IPS-NIHi11 (cell line): ENCODE results near the gene B4GALT3.

ENCODE experiments used
- DNase-seq: peaks from one replicate; pipeline ENCODE4 v3.0.0; 2012; ENCODE audit warnings: mixed read lengths, low spot score

The B4GALT3 gene

DNA sequence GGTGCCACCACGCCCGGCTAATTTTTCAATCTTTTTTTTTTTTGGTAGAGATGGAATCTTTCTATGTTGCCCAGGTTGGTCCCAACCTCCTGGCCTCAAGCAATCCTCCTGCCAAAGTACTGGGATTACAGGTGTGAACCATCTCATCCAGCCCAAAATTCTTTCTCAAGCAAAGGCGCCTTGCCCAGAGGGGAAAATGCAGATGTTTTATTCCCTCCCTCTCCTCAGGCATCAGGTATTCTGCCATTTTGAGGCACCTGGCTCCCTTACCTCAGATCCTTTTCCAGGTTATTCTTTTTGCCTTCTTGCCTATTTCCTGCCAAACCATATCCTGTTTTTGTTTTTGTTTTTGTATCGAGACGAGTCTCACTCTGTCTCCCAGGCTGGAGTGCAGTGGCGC lies 11.1 kb upstream of the B4GALT3 start:
- no peak for DNase-seq

DNA sequence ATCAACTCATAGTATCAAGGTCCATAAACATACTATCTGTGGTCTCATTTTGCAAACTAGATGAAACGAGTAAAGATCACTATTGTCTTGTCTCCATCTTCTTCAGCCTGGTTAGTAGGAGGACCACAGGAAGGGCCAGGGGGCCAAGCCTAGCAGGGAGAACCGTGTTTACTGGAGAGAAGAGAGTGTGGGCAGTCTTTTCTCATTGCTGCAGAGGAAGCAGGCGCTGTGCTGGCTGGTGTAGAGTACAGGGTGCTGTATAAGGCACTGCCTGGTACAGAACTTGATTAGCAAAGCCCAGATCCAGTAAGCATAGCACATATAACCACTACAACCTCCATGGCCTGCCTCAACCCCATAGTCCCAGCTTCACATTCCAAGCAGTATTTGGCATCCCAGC lies 10.0 kb upstream of the B4GALT3 start:
- DNase-seq = no peak

DNA sequence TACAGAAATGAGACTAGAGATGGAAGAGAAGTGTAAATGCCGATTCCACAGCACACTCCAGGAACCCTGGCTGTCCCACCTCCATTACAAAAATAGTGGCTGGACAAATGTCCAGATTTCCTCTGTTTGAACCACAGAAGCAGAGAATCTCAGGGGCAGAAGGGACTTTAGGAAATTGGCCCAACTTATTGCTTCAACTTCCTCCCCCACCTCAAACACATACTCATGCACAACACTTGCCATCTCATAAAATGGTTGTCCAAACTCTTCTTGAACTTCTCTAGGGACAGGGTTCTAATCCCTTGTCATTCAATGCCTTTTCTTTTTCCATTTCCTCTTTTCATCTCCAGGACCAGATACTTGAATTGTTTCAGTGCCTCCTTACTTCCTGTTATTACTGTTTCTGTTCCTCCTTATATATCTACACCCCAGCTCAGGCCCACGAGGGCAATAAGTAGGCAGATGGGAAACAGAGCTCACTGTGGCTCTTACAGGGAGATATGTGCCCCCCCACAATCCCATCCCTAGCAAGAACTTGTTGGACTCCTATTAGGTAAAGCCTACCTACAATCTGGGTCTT lies 8.5 kb upstream of the B4GALT3 start:
- no peak for DNase-seq

DNA sequence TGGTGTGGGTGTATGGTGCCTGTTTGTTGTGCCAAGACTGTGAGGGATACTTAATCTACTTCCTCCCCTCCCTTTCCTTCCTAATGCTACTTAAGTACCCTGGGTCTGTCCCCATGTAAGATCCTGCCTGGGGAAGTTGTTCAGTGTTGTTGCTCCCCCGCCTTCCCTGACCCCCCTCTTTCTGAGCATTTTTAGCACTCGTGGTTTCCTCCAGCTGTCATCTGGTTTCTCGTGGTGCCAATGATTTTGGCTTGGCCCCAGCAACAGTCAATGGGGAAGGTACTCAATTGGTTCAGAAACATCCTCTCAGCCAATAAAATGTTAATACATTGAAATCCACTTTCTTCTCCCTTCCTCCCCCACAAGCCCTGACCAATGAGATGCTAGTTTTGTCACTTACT lies 8.0 kb upstream of the B4GALT3 start:
- DNase-seq = peak; percentile 22

DNA sequence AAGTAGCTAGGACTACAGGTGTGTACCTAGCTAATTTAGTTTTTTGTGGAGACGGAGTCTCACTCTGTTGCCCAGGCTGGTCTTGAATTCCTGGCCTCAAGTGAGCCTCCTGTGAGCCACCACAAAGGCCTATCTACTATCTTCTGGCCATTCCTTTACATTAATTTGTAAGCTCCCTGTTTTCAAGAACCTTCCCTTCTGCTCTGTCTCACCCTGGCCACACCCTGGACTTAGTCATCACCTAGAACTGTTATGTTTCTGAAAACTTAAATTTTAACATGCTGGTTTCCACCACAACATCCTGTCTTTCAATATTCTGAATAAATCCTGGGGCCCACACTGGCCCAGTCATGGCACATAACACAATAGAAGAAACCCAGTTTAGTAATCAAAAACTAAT lies 4.9 kb upstream of the B4GALT3 start:
- no peak for DNase-seq

DNA sequence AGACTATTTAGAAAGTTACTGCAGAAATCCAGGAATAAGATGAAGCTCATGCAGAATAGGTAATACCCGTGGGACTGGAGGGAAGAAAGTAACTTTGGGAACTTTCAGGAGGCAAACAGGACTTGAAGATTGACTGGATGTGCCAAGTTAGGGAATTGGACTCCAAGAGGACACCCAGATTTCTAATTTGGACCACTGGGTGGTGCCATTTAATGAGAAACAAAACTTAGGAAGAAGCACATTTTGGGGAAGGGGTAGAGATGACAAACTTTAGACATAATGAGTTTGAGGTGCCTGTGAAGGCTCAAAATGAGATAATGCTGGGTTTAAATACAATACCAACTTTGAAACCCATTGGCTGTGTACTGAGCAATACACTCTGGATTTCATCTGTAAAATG lies 3.3 kb upstream of the B4GALT3 start:
- DNase-seq = peak; percentile 26

DNA sequence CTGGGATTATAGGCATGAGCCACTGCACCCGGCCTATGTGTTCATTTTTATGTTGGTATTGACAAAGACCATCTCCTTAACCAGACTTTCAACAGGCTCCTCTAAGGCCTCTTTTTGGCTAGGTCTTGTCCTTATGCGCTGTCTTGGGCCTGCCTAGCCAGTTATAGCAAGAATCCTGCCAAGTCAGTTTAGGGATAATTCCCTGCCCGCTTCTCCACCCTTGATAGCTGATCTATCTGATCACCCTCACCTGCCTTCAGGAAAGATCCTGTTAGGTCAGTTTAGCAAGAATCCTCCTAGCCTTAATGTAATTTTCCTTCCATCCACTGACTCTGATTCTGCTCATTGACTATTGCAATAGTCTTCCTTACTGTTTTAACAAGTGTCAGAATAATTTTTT lies 2.4 kb upstream of the B4GALT3 start:
- DNase-seq = no peak

DNA sequence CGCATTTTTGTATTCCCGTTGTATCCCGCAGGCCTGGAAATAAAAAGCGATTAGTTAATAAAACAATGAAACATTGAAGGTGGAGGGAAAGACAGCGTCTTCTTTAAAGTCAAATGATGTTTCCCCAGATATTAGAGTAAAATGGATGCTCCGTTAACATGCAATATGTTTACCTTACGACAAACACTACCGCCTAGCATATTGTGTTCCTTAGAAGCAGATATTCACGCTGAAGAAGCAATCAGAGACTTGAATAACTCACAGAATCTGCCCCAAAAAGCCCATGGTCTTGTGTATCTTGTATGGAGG lies 583 bp upstream of the B4GALT3 start:
- no peak for DNase-seq

DNA sequence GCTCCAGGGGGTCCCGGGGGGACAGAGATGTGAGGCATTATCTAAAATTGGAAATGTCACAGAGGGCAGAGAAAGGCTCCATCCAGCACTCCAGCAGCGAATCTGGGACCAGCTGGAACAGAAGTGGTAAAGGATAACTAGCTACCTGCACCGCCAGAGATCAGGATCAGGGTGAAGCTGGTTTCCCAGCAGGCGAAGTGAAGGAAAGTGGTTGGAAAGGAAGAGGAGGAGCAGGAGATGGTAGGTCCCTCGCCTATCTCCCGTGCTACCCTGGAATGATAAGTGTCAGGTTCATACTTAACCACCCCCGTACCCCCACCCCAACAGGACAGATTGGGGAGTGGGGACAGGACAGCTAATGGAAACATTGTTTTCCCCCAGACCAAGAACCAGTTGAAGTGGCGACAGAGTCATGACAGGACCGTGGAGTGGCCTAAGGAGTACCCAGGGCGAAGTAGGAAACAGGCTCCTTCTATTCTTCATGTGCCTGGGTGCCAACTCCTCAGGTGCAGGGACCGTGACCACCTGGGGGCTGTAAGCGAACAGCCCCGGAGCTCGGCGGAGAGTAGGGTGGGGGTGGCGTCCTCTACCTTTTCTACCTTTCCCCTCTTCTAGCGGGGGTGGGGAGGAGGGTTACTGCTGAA lies 717 bp downstream of the B4GALT3 start:
- DNase-seq = peak; percentile 14

DNA sequence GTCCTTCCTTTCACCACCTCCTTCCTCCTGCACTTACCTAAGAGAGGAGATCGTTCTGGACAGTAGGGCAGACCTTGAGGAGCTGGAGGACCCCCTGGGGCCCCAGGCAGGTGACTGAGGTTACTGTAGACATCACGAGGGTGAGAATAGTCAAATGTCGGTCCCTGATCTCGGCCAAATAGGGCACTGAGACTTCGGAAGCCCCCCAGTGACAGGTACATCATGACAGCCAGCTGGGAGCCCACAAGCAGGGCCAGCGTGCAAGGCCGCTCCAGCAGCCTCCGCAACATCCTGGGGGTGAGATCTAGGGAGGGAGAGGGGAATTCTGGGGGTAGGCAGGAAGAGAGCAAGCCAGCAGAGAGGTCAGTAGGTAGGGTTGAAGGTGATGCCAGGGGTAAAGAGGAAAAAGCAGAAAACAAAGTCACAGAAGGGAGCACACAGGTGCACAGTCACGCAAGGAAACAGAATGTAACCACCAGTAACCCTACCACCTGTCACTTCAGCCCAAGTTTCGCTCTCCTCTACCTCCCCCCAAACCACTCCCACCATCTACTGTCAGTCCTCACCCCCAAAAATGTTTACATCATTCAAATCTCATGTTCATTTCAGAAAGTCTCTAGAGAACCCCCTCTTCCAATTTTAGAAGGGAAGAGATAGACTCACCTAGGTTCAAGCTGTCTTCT lies 1.4 kb downstream of the B4GALT3 start:
- DNase-seq = no peak

DNA sequence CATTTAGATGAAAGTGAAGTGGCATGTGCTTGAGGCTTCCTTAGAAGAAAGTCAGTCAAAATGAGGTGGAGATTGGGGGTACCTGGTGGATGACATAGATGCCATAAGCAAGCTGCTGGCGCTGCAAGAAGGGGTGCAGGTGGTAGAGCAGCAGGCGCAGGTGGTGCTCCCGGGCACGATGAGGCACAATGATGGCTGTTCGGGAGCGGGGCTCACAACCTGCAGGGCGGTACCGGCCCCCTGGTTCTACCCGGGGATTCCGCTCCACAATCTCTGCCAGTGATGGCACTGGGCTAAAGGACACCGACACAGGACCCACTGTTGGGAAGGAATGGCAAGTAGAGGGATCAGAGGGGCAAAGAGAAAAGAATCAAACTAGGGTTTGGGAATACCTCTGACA lies 2.4 kb downstream of the B4GALT3 start:
- DNase-seq = no peak

DNA sequence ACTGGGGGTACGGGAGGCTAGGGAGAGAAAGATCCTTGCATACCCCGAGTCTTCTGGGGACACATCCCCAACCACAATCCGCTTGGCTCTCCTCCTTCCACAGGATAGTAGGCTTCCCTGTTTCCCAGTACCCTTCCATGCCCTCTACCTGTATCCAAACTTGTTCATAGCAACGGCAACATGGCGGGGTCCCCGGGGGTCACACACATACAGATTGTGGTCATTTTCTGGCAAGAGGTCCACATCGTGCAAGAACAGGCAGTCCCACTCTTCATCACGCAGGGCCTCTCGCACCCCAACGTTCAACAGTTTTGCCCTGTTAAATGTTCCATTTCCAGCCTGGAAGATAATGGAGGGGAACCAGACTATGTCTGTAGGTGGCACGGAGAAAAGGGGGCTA lies 3.6 kb downstream of the B4GALT3 start:
- no peak for DNase-seq

DNA sequence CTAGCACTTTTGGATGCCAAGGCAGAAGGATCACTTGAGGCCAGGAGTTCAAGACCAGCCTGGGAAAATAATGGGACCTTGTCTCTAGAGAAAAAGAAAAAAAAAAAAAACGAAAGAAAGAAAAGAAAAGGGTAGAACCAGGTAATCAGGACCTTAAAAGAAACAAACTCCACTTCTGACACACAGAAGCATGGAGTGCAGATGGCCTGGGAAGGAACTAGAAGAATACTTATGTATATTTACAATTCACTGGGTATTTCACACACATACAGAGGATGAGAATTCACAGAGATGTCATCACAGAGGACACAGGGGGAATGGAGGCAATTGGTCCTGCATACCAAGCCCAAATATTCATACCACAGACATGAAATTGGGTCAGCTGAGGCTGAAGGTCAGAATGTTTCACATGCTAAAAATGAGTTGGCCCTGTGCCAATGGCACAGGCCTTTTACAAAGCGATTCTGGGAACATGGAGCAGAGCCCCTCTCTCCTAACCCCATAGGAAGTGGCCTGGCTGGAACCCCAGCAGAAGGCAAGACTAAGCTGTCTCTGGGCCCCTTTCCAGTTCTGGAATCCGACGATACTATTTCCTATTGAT lies 4.4 kb downstream of the B4GALT3 start:
- DNase-seq = no peak

DNA sequence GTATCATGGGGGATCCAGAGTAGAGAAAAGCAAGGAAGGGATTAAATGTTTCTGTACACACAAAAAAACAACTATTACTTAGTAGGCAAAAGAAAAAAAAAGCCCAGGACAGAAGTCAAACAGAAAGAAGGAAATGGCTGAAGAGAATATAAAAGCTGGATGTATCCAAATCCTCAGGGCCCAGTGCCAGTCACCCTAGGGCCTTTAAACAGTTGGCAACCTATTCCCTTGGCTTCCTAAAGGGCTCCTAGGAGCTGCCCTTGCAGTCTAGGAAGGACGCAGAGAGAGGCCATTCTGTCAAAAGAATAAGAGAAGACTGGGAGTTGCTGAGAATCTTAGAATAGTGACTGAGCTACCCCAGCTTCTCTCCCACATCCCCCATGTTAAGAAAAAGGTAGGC lies 5.0 kb downstream of the B4GALT3 start:
- DNase-seq = no peak

DNA sequence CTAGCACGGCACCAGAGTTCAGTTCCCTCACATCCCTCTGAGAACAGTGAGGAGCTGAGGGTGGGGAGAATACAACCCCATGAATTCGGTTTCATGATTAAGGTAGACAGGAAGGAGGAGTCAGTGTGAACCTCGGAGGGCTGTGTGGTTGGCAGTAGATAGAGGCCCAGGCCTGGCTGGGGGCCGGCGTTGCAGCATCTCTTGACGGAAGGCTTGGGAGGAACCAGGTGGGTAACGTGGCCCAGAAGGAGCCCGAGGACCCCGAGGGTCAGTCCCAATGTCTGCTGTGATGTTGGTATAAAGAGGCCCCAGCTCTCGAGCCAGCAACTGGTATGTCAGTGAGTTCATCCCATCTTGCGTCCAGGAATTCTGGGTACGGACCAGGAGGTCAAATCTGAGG lies 5.6 kb downstream of the B4GALT3 start:
- no peak for DNase-seq

DNA sequence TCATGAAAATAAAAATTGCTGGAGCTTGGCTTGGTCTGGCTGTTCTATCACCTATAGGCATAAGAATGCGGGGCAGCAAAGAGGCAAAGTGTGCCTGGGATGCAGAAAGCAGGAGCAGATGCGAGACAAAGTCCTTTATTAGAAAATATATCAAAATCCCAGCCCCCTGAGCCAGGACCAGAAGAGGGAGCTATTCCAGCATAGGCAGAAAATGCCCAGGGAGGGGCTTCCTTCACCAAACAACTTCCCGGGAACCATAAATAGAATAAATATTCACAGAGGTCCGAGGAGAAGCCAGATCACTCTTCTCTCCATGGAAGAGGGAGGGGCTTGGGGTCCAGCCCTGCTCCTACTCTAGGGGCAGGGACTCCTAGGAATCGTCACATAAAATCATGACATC lies 6.1 kb downstream of the B4GALT3 start:
- no peak for DNase-seq

DNA sequence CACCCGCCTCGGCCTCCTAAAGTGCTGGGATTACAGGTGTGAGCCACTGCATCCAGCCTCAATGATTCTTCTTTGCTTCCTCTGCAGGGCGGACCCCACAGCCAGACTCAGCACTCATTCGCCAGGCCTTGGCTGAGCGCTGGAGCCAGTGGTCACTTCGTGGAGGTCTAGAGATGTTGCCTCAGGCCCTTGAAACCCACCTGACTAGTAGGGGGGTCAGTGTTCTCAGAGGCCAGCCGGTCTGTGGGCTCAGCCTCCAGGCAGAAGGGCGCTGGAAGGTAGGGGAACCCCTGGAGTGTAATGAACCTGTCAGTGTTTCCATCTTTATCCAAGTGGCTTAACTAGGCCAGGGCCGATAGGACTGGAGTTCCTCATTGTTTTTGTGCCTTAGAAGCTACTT lies 8.4 kb downstream of the B4GALT3 start:
- no peak for DNase-seq

DNA sequence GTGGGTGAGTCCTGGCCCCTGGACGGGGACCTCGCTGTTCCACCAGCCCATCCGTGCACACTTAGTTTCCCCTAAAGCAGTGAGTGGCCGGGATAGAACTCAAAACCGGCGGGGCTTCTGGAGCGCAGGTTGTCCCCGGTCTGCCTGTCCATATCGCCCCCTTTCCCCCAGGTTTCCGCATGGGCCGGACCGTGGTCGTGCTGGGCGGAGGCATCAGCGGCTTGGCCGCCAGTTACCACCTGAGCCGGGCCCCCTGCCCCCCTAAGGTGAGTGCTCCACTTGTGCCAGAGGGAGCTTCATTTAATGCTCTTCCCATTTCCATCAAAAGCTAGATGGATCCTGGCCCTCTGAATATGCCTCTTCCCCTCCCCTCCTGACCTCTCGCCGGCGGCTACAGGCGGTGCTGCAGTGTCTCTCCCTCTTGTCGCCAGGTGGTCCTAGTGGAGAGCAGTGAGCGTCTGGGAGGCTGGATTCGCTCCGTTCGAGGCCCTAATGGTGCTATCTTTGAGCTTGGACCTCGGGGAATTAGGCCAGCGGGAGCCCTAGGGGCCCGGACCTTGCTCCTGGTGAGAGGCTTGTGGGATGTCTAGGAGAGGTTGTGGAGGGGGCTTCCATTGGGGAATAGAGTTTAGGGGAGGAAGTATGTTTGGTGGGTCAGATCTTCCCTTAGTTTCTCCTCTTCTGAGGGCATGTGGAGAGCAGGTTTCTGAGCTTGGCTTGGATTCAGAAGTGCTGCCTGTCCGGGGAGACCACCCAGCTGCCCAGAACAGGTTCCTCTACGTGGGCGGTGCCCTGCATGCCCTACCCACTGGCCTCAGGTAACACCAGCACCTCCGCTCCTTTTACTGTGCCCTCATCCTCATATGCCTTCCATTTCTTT lies 10.4 kb downstream of the B4GALT3 start:
- DNase-seq = peak; percentile 38

DNA sequence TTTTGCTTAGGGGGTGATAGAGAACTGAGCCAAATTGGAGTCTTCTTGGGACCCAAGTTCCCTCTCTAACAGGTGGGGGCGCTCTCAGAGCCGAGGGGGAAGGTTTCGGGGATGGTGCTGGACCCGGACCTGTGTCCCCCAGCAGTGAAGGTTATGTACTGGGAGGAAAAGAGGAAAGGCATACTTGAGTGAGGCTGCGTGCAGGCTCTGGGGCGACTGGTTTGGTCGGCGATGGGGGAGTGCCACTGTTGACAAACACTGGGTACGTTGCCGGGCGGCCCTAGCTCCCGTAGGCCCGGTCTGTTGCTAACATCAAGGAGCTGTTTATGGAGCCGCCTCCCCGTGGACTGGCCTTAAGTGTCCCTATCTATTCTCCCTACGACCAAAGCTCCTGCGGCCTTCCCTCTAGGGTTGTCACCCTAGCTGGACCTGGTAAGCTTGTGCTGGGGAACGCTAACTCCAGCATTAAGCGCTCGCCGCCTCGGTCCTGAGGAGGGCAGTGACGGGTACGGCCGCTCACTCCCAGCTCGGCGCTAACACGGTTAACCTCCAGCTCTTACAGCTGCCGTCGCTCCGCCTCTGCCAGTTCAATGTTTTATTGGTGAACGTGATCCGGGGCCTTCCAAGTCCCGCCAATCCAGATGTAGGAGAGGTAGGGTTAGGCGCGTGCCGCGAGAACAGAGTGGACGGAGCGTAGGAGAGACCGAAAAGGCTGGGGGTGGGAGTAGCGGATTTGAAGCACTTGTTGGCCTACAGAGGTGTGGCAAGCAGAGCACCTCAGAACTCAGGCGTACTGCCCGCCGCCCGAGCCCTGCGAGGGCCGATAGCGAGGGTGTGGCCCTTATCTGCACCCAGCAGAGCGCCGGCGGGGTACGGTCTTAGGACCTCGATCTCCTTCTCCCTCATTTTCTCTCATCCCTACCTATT lies 11.3 kb downstream of the B4GALT3 start, which contains the start of gene PPOX:
Gene PPOX, plus strand, starts transcription at position 685 of the 927 bp plus-strand sequence. CDS start 422 bp downstream, outside the sequence.
- DNase-seq = peak; percentile 92

DNA sequence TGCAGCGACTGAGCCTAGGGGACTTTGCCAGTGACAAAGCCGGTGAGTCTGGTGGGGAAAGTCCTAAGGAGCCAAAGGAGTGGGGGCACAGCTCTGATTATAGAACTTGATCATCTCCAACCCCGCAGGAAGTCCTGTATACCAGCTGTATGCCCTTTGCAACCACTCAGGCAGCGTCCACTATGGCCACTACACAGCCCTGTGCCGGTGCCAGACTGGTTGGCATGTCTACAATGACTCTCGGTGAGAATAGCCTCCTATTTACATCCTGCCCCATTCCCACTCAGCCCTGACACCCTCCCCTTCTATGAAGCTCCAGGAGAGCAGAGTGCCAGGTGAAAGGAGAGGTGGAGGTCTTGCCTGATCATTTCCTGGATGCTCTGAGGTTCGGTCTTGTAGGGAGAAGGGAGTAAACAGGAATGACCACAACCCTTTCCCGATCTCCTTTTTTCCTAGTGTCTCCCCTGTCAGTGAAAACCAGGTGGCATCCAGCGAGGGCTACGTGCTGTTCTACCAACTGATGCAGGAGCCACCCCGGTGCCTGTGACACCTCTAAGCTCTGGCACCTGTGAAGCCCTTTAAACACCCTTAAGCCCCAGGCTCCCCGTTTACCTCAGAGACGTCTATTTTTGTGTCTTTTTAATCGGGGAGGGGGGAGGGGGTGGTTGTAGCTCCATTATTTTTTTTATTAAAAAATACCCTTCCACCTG lies 12.3 kb downstream of the B4GALT3 start:
- DNase-seq = no peak

DNA sequence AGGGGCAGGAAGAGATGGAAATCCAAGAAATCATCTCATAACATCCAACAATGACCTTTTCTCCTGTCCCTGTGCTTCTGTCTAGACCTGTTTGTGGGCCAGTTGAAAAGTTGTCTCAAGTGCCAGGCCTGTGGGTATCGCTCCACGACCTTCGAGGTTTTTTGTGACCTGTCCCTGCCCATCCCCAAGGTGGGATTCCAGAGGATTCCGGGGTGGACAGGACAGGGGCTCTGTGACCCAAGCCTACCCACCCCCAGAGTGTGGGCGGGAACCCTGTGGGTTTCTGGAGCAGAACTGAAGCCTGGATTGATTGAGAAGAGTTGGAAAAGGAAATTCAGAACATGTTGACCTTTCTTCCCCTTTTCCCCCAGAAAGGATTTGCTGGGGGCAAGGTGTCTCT lies 13.5 kb downstream of the B4GALT3 start:
- no peak for DNase-seq
